ENCODE results near the gene PTPRK.

GRCh38 chr6:127924440-127924839, 596.0 kb downstream of the PTPRK start:
- no peak for TF ChIP-seq POLR2A (IDR thresholded peaks at IDR 0.05; ENCODE audit: low read length)
- no peak for TF ChIP-seq GATA1 (IDR thresholded peaks at IDR 0.05; ENCODE audit: low read depth, low read length)

Data from erythroblast (primary cell).